Activated T-cell treated with anti-CD3 and anti-CD28 coated beads, Interleukin-2, amount 50 U/mL, for 4 hours (primary cell): ENCODE measurements around the gene APOL4. TPM values are rescaled to one million over a fixed set of nuclear protein-coding genes. Genes with fewer than 3 reads are reported as not detected.
"Not testable (repeated sequence)": the region's sequence is repeated elsewhere in the genome, so short reads cannot be mapped to it uniquely, and the experiment has no call there.

Source experiments
- ATAC-seq, 2 donors: fragments of 200-7000 bp; cut with Tn5 transposase; one replicate each; pipeline ENCODE4 v1.10.0; 2021
- DNase-seq: peaks from one replicate; pipeline ENCODE4 v3.0.0-alpha.2; 2020
- H3K27me3 Mint-ChIP-seq: one replicate; pipeline ENCODE4 v1.8.0; 2021; ENCODE audit warnings: low read depth, mixed read lengths
- H3K36me3 Mint-ChIP-seq: one replicate; pipeline ENCODE4 v1.8.0; 2022; ENCODE audit warnings: mixed read lengths; ENCODE audit not compliant: insufficient read depth
- H3K4me1 Mint-ChIP-seq: one replicate; pipeline ENCODE4 v1.8.0; 2021; ENCODE audit warnings: low read depth, mixed read lengths
- H3K4me3 Mint-ChIP-seq: one replicate; pipeline ENCODE4 v1.8.0; 2021; ENCODE audit warnings: mild to moderate bottlenecking, moderate library complexity, mixed read lengths
- H3K9me3 Mint-ChIP-seq: one replicate; pipeline ENCODE4 v1.8.0; 2021; ENCODE audit warnings: mixed read lengths
- total RNA-seq, 3 donors: library from RNA; stranded (reverse); gene quantifications; one replicate each; pipeline ENCODE4 v1.2.1, GENCODE V29; 2021

The APOL4 gene
- under 1 TPM in 1 of 3 donors, not detected in 2; 0.27 TPM for total RNA-seq

GRCh38 chr22:36201630-36202319 lies at the start of gene APOL4:
Gene APOL4, minus strand, starts transcription at chr22:36201809. Its CDS starts 75 bp downstream, at chr22:36201734.
- Mint-ChIP-seq H3K4me1 (peaks cover 14% of the 10 kb centered on the region), H3K4me3 (no peak within 1 kb of the TSS), H3K36me3 (no peaks in the 10 kb centered on the region), H3K9me3 (no peaks in the 10 kb centered on the region), H3K27me3 (peaks cover 5% of the 10 kb centered on the region)
- DNase-seq (no peak), ATAC-seq (no peak)

- ATAC-seq, H3K36me3 Mint-ChIP-seq, H3K9me3 Mint-ChIP-seq, DNase-seq, H3K4me3 Mint-ChIP-seq, H3K27me3 Mint-ChIP-seq: not testable (repeated sequence)
- H3K4me1 Mint-ChIP-seq: peaks cover 40% of the 10 kb centered on the region
These were observed 48.8 kb upstream of the APOL4 start for GRCh38 chr22:36250292-36250960.

GRCh38 chr22:36249160-36249559 lies 47.6 kb upstream of the APOL4 start:
- DNase-seq: no peak
- Mint-ChIP-seq H3K36me3 (peaks cover 3% of the 10 kb centered on the region), H3K4me3 (no peak overlapping the region), H3K27me3 (peaks cover 2% of the 10 kb centered on the region), H3K4me1 (peaks cover 27% of the 10 kb centered on the region), H3K9me3 (no peaks in the 10 kb centered on the region)
- no peak for ATAC-seq

GRCh38 chr22:36247955-36248354 lies 46.3 kb upstream of the APOL4 start:
- no peak overlapping the region for H3K4me3 Mint-ChIP-seq

GRCh38 chr22:36246718-36247117 lies 45.1 kb upstream of the APOL4 start:
- ATAC-seq (no peak), DNase-seq (no peak)
- H3K4me3 Mint-ChIP-seq: no peak overlapping the region
- peaks cover 4% of the 10 kb centered on the region for H3K4me1 Mint-ChIP-seq
- no peaks in the 10 kb centered on the region for H3K36me3 Mint-ChIP-seq
- H3K9me3 Mint-ChIP-seq: peaks cover 6% of the 10 kb centered on the region
- H3K27me3 Mint-ChIP-seq: peaks cover 2% of the 10 kb centered on the region

More at GRCh38 chr22:36247955-36248354, 46.3 kb upstream of the APOL4 start:
- H3K27me3 Mint-ChIP-seq: peaks cover 2% of the 10 kb centered on the region
- ATAC-seq (no peak), DNase-seq (no peak)
- H3K36me3 Mint-ChIP-seq: no peaks in the 10 kb centered on the region
- peaks cover 15% of the 10 kb centered on the region for H3K4me1 Mint-ChIP-seq
- no peaks in the 10 kb centered on the region for H3K9me3 Mint-ChIP-seq

GRCh38 chr22:36245805-36246356 lies 44.3 kb upstream of the APOL4 start:
- Mint-ChIP-seq H3K9me3 (peaks cover 6% of the 10 kb centered on the region), H3K4me1 (no peaks in the 10 kb centered on the region), H3K27me3 (peaks cover 2% of the 10 kb centered on the region), H3K4me3 (no peak overlapping the region), H3K36me3 (no peaks in the 10 kb centered on the region)
- DNase-seq (no peak), ATAC-seq (no peak)

GRCh38 chr22:36244522-36245391 lies 43.1 kb upstream of the APOL4 start:
- Mint-ChIP-seq H3K4me3 (no peak overlapping the region), H3K36me3 (no peaks in the 10 kb centered on the region), H3K9me3 (peaks cover 6% of the 10 kb centered on the region), H3K4me1 (peaks cover 8% of the 10 kb centered on the region), H3K27me3 (peaks cover 2% of the 10 kb centered on the region)
- DNase-seq (no peak), ATAC-seq (no peak)

GRCh38 chr22:36243986-36244385 lies 42.4 kb upstream of the APOL4 start:
- Mint-ChIP-seq H3K27me3 (peaks cover 2% of the 10 kb centered on the region), H3K4me3 (no peak overlapping the region), H3K9me3 (peaks cover 6% of the 10 kb centered on the region), H3K4me1 (peaks cover 11% of the 10 kb centered on the region), H3K36me3 (peaks cover 4% of the 10 kb centered on the region)
- DNase-seq: no peak
- no peak for ATAC-seq

GRCh38 chr22:36239401-36240171 lies 38.0 kb upstream of the APOL4 start, which contains the start of gene APOL2:
Gene APOL2, minus strand, starts transcription at chr22:36239527. Its CDS starts 6,365 bp downstream, at chr22:36233162.
- Mint-ChIP-seq H3K27me3 (no peaks in the 10 kb centered on the region), H3K9me3 (peaks cover 6% of the 10 kb centered on the region), H3K4me3 (peak within 1 kb of the TSS; percentile 97), H3K36me3 (peaks cover 27% of the 10 kb centered on the region), H3K4me1 (peaks cover 48% of the 10 kb centered on the region)
- peak; percentile 81 for DNase-seq
- ATAC-seq: peak; percentile 92 to 93

- Mint-ChIP-seq H3K27me3 (no peaks in the 10 kb centered on the region), H3K4me3 (peak overlapping the region; percentile 97), H3K36me3 (peaks cover 32% of the 10 kb centered on the region), H3K9me3 (peaks cover 6% of the 10 kb centered on the region), H3K4me1 (peaks cover 53% of the 10 kb centered on the region)
- no peak for DNase-seq
- peak in 1 of 2 donors; percentile 16 for ATAC-seq
These were observed 37.5 kb upstream of the APOL4 start for GRCh38 chr22:36239150-36239400.

- Mint-ChIP-seq H3K36me3 (peaks cover 37% of the 10 kb centered on the region), H3K27me3 (no peaks in the 10 kb centered on the region), H3K9me3 (peaks cover 6% of the 10 kb centered on the region), H3K4me1 (peaks cover 57% of the 10 kb centered on the region), H3K4me3 (peak overlapping the region; percentile 97)
- ATAC-seq (peak; percentile 16 to 38), DNase-seq (no peak)
These were observed 37.0 kb upstream of the APOL4 start for GRCh38 chr22:36238373-36239149.

GRCh38 chr22:36237462-36238372 lies 36.1 kb upstream of the APOL4 start:
- DNase-seq (no peak), ATAC-seq (peak; percentile 40 to 49)
- Mint-ChIP-seq H3K9me3 (peaks cover 4% of the 10 kb centered on the region), H3K36me3 (peaks cover 45% of the 10 kb centered on the region), H3K27me3 (no peaks in the 10 kb centered on the region), H3K4me1 (peaks cover 60% of the 10 kb centered on the region), H3K4me3 (peak overlapping the region; percentile 97)
